GM18858 (cell line): ENCODE measurements around the gene CCT6B.
A peak's percentile ranks its signal among the peaks of the same experiment; 100 is the strongest.
"Not testable (repeated sequence)": the region's sequence is repeated elsewhere in the genome, so short reads cannot be mapped to it uniquely, and the experiment has no call there.

Experiments
- ATAC-seq: cut with Tn5 transposase; IDR thresholded peaks from one replicate; pipeline ENCODE4 v1.9.1; 2021; ENCODE audit not compliant: unreplicated experiment

The CCT6B gene

DNA sequence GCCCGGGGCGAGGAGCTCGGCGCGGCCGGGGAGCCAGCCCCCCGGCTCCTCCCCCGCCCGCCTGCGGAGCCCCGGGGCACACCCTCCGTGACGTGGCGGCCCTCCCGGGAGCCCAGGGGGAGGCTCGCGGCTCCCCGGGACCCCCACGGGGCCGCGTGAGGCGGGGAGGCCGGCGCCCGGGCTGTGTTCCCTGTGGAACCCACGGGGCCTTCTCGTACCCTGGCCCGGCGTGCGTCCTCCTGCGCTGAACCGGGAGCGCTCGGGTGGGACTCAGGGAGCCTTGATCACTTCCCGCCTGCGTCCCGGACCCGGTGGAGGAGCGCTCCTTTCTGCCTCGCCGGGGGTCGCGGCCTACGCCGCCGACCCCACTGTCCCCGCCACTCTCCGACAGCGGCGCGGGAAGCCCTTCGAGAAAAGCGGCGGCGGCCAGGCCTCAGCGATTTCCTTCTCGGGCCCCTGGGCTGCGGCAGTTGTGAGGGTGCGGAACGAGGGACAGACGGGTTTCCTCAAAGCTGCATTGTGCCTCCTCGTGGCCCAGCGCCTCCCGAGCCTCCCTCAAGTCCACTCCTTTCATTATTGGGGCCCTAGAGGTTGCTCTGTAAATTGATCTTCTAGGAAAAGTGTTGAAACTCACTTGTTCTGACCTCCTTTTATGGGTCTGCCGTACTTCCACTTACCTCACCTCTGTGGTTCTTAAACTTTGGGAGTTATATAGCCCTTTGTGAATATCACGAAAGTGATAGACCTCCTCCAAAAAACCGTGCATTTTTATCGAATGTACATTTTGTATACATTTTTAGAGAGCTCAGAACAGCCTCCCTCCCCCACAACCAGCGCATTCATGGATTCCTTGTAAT, 19.6 kb upstream of the CCT6B start:
- ATAC-seq, result peak; percentile 42

DNA sequence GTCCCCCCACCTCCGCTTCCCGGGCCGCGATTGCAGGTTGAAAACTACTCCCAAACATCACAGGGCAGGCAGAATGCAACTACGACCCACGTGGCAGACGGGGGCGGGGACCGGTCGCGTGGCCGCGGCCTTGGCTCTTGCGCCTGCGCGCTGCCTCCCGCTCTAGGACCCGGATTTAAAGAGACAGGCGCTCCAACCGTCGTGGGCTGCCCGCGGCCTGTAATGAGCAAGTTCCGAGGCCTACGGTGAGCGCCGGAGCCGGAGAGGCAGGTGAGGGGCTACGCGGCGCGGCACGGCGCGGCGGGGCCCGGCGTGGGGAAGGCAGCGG, 19.1 kb upstream of the CCT6B start, which contains the start of gene LIG3:
Gene LIG3 (plus strand): TSS at position 160 of the 328 bp plus-strand sequence. CDS start 2,494 bp downstream, outside the sequence.
- ATAC-seq, result peak; percentile 72

GRCh38 chr17:34979650-34980352, 18.5 kb upstream of the CCT6B start:
- ATAC-seq, result no peak

DNA sequence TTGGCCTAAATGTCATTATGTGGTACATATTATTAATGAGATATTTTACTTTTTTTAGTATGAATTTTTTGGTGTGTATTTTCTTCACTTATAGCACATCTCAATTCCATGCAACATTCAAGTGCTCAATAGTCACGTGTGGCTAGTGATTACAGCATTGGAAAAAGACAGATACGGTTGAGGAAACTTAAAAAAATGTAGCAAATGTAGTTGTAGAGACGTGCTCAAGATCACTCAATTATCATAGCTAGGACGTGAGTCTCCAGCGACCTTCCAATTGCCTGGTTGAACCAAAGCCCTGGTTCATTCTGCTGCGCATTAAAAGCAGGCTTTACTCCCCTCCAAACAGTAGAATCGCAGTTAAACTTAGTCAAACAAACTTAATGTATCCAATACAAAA, 17.9 kb upstream of the CCT6B start:
- no peak for ATAC-seq

- no peak for ATAC-seq
Observed at GRCh38 chr17:34974794-34975785, 13.8 kb upstream of the CCT6B start.

DNA sequence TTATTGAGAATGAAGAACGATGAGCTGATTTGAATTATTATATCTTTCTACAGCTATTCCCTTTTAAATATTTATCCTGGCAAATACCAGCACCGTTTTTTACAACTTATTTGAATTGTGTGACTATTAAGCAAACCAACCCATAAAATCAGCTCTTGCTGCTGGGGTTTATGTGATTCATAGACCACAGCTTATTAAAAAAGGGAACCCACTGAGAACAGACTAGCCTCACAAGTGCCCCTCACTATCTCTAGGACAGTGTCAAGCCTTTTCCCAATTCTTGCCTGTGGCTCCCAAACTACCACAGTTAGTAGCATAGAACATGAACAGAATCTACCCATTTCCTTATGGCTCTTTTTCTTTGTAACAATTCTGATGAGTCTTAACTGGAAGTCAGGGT, 12.9 kb upstream of the CCT6B start:
- ATAC-seq, result no peak

- no peak for ATAC-seq
Observed at GRCh38 chr17:34958438-34958837, 2.8 kb downstream of the CCT6B start.

GRCh38 chr17:34950780-34951179, 10.5 kb downstream of the CCT6B start:
- ATAC-seq, result not testable (repeated sequence)

GRCh38 chr17:34930283-34930682, 31.0 kb downstream of the CCT6B start:
- ATAC-seq, result no peak

GRCh38 chr17:34926661-34927060, 34.6 kb downstream of the CCT6B start:
- ATAC-seq, result no peak

DNA sequence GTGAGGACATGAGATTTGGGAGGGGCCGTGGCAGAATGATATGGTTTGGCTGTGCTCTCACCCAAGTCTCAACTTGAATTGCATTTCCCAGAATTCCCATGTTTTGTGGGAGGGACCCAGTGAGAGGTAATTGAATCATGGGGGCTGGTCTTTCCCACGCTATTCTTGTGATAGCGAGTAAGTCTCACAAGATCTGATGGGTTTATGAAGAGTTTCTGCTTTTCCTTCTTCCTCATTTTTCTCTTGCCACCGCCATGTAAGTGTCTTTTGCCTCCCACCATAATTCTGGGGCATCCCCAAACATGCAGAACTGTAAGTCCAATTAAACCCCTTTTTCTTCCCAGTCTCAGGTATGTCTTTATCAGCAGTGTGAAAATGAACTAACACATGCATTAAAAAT, 40.6 kb downstream of the CCT6B start:
- ATAC-seq, result no peak

DNA sequence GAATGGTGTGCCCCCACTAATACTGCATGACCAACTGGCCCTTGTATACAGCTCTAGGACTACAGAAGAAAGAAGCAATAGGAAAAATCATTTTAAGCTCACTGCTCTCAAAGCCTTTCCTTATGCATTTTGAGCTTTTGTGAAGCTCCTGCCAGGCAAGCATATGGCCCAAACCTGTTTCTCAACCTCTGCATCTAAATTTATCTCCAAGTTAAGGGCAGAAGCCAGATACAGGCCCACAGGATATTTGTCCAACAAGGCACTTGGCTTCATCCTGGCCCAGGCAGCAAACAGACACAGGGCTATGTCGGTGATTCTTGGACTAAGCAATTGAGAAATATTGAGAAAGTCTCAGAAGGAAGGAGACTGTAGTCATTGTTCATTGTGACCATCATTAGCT, 43.9 kb downstream of the CCT6B start:
- ATAC-seq, result no peak

DNA sequence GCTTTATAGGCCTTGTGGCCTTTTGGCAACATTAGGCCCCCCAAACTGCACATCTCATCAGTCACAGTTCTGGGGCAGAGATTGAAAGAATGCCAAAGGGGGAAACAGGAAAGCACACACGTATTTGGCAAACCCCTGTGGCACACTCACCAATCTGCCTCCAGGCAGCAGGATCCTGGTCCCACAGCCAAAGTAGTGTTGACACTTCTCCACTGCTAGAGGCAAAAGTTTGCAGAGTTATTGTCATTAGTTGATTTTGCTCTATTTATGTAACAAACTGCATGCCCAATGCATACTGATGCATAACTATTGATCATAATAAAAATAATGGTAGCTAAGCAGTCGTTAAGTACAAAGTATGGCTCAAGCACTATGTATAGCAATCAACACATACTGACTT, 45.1 kb downstream of the CCT6B start:
- no peak for ATAC-seq

GRCh38 chr17:34913001-34913400, 48.3 kb downstream of the CCT6B start:
- ATAC-seq, result no peak

- ATAC-seq, result no peak
Observed at GRCh38 chr17:34909040-34909439, 52.2 kb downstream of the CCT6B start.

GRCh38 chr17:34902831-34903547, 58.3 kb downstream of the CCT6B start:
- no peak for ATAC-seq

GRCh38 chr17:34899643-34900291, 61.5 kb downstream of the CCT6B start:
- no peak for ATAC-seq

- ATAC-seq, result no peak
Observed at GRCh38 chr17:34895383-34895782, 65.9 kb downstream of the CCT6B start.

DNA sequence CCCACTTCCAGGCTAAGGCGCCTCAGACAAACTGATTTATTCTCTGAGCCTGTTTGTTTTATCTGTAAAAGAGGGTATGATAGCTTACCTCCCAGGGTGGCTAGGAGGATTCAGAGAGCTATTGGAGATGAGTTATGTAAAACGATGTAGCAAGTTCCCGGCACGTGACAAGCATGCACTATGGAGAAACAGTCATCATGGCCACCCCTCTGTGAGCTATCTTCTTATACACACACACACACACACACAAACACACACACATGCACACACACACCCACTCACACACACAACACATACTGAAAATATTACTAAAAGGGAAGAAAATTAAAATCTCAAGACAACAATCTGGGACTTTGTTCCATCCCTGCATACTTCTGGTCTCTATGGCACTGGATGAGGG, 66.3 kb downstream of the CCT6B start:
- ATAC-seq, result no peak
